H1 (cell line): Measurements from ENCODE around the gene PTPRE. TPM values are rescaled to one million over a fixed set of nuclear protein-coding genes. Genes with fewer than 3 reads are reported as not detected.

Source experiments
- CTCF ChIA-PET: fragments of 300-600 bp; sonication (Branson Sonifier 250); formaldehyde crosslinking; loops from one replicate; lab custom pipeline; 2021; ENCODE audit not compliant: partially characterized antibody; lab: Charles Lee
- POLR2A ChIA-PET: fragments of 300-600 bp; sonication (Branson Sonifier 250); formaldehyde crosslinking; loops from one replicate; lab custom pipeline; 2021; ENCODE audit warnings: inconsistent platforms; ENCODE audit not compliant: partially characterized antibody; lab: Charles Lee
- DNase-seq, 2 experiments: peaks; one replicate each; pipeline versions ENCODE4 v3.0.0 to v3.0.0-alpha.2; 2010 to 2022; ENCODE audit warnings: low spot score in 2 of 2, low read depth in 1 of 2, mixed read lengths in 1 of 2
- FAIRE-seq: peaks from 2 replicates; lab custom pipeline; 2011; peaks lifted over from hg19 to GRCh38; lab: Jason Lieb, UNC
- H2AFZ ChIP-seq: 2 replicates; pipeline ENCODE4 v1.8.1; 2012; ENCODE audit warnings: low read length, inconsistent platforms
- H2AK5ac ChIP-seq: 2 replicates; pipeline ENCODE4 v1.6.1; 2013; ENCODE audit warnings: low read depth, low read length
- H2BK120ac ChIP-seq: replicated peaks from 2 replicates; pipeline ENCODE3; 2013; ENCODE audit warnings: low read depth, low read length, inconsistent platforms
- H2BK12ac ChIP-seq: 2 replicates; pipeline ENCODE4 v1.6.1; 2013; ENCODE audit warnings: low read depth, low read length
- H2BK15ac ChIP-seq: 2 replicates; pipeline ENCODE4 v1.6.1; 2013; ENCODE audit warnings: low read length
- H2BK20ac ChIP-seq: 2 replicates; pipeline ENCODE4 v1.6.1; 2013; ENCODE audit warnings: low read length
- H2BK5ac ChIP-seq: 2 replicates; pipeline ENCODE4 v1.6.1; 2013; ENCODE audit warnings: low read depth, low read length
- H3K14ac ChIP-seq: 2 replicates; pipeline ENCODE4 v1.6.1; 2013; ENCODE audit warnings: inconsistent platforms; ENCODE audit not compliant: insufficient read length
- H3K18ac ChIP-seq: 2 replicates; pipeline ENCODE4 v1.6.1; 2013; ENCODE audit warnings: low read length; ENCODE audit errors: extremely low read depth
- H3K23ac ChIP-seq: 2 replicates; pipeline ENCODE4 v1.6.1; 2013; ENCODE audit warnings: inconsistent platforms; ENCODE audit not compliant: insufficient read length
- H3K23me2 ChIP-seq: 2 replicates; pipeline ENCODE4 v1.6.1; 2013; ENCODE audit warnings: low read depth, low read length
- H3K27ac ChIP-seq: 2 replicates; pipeline ENCODE4 v1.6.1; 2011; ENCODE audit warnings: low read depth, low read length, inconsistent platforms
- H3K27me3 ChIP-seq, 4 experiments: replicated peaks in 1 of 4; 1 replicate in 1 of 4; 2 replicates in 3 of 4; pipeline versions ENCODE4 v1.6.1 to v1.8.1; 2011 to 2013; ENCODE audit warnings: low read length in 3 of 4, mild to moderate bottlenecking in 3 of 4, inconsistent platforms in 2 of 4, mixed read lengths in 2 of 4, moderate library complexity in 1 of 4; ENCODE audit not compliant: control insufficient read depth in 3 of 4, insufficient read depth in 3 of 4; ENCODE audit errors: extremely low read depth in 1 of 4
- H3K36me3 ChIP-seq, 4 experiments: 2 replicates each; pipeline versions ENCODE4 v1.6.1 to v1.8.1; 2011 to 2013; ENCODE audit warnings: mild to moderate bottlenecking in 4 of 4, low read length in 3 of 4, moderate library complexity in 2 of 4, control low read depth in 1 of 4, inconsistent platforms in 1 of 4; ENCODE audit not compliant: insufficient read depth in 4 of 4, control insufficient read depth in 2 of 4
- H3K4ac ChIP-seq: replicated peaks from 2 replicates; pipeline ENCODE3; 2013; ENCODE audit warnings: low read length, low read depth, mixed read lengths, inconsistent platforms; ENCODE audit not compliant: insufficient read length
- H3K4me1 ChIP-seq, 4 experiments: replicated peaks in 1 of 4; 1 replicate in 1 of 4; 2 replicates in 3 of 4; pipeline versions ENCODE4 v1.6.1 to v1.8.1; 2011 to 2013; ENCODE audit warnings: low read length in 3 of 4, inconsistent platforms in 2 of 4, mixed read lengths in 1 of 4; ENCODE audit not compliant: insufficient read depth in 4 of 4, control insufficient read depth in 3 of 4
- H3K4me2 ChIP-seq, 2 experiments: 2 replicates each; pipeline versions ENCODE4 v1.6.1 to v1.8.1; 2011 to 2013; ENCODE audit warnings: low read depth in 2 of 2, low read length in 2 of 2, control low read depth in 1 of 2, inconsistent platforms in 1 of 2, mild to moderate bottlenecking in 1 of 2; ENCODE audit not compliant: insufficient read depth in 1 of 2
- H3K4me3 ChIP-seq, 4 experiments: fragments of 200-600, 300-600 bp in 1 of 4; sonication (generic), shearing (Covaris generic), sonication (Bioruptor Twin) in 1 of 4; 2 replicates each; pipeline versions ENCODE4 v1.5.1 to v1.8.1; 2011 to 2016; ENCODE audit warnings: low read length in 4 of 4, low read depth in 3 of 4, control low read depth in 2 of 4, inconsistent platforms in 2 of 4, mild to moderate bottlenecking in 2 of 4, mixed read lengths in 1 of 4, moderate library complexity in 1 of 4; ENCODE audit not compliant: insufficient read depth in 2 of 4; ENCODE audit errors: extremely low read depth in 1 of 4
- H3K56ac ChIP-seq: replicated peaks from 2 replicates; pipeline ENCODE3; 2013; ENCODE audit warnings: low read depth, mild to moderate bottlenecking, mixed read lengths, low read length, inconsistent platforms; ENCODE audit not compliant: insufficient read length
- H3K79me1 ChIP-seq: 2 replicates; pipeline ENCODE4 v1.6.1; 2013; ENCODE audit warnings: low read depth, low read length, control low read depth
- H3K79me2 ChIP-seq, 2 experiments: 2 replicates each; pipeline versions ENCODE4 v1.6.1 to v1.8.1; 2012 to 2013; ENCODE audit warnings: low read length in 2 of 2, mild to moderate bottlenecking in 2 of 2, inconsistent platforms in 1 of 2; ENCODE audit not compliant: insufficient read depth in 2 of 2, control insufficient read depth in 1 of 2
- H3K9ac ChIP-seq, 4 experiments: replicated peaks in 1 of 4; 1 replicate in 1 of 4; 2 replicates in 3 of 4; pipeline versions ENCODE4 v1.6.1 to v1.8.1; 2011 to 2013; ENCODE audit warnings: low read depth in 3 of 4, low read length in 3 of 4, control low read depth in 2 of 4, mild to moderate bottlenecking in 2 of 4, moderate library complexity in 2 of 4, inconsistent platforms in 1 of 4; ENCODE audit errors: extremely low read depth in 1 of 4
- H3K9me3 ChIP-seq, 2 experiments: 2 replicates each; pipeline versions ENCODE4 v1.6.1 to v1.8.1; 2012 to 2013; ENCODE audit warnings: mild to moderate bottlenecking in 2 of 2, moderate library complexity in 2 of 2, control low read depth in 1 of 2, inconsistent platforms in 1 of 2, low read depth in 1 of 2, low read length in 1 of 2, mixed read lengths in 1 of 2; ENCODE audit not compliant: insufficient read depth in 2 of 2
- H4K20me1 ChIP-seq, 2 experiments: replicated peaks in 1 of 2; 2 replicates each; pipeline versions ENCODE3 to v1.8.1; 2011 to 2013; ENCODE audit warnings: inconsistent platforms in 2 of 2, low read length in 2 of 2, mild to moderate bottlenecking in 1 of 2; ENCODE audit not compliant: insufficient read depth in 2 of 2, control insufficient read depth in 1 of 2
- H4K5ac ChIP-seq: 2 replicates; pipeline ENCODE4 v1.6.1; 2013; ENCODE audit warnings: low read length, low read depth, mixed read lengths, inconsistent platforms; ENCODE audit not compliant: insufficient read length
- H4K8ac ChIP-seq: 2 replicates; pipeline ENCODE4 v1.8.0; 2013; ENCODE audit warnings: mild to moderate bottlenecking, moderate library complexity, low read length, inconsistent platforms; ENCODE audit not compliant: insufficient read depth; ENCODE audit errors: extremely low read depth
- H4K91ac ChIP-seq: replicated peaks from 2 replicates; pipeline ENCODE3; 2013; ENCODE audit warnings: low read length, mixed read lengths, inconsistent platforms; ENCODE audit not compliant: insufficient read length
- FOSL1 ChIP-seq: IDR thresholded peaks from 2 replicates; pipeline ENCODE4 v1.6.1; 2011; ENCODE audit warnings: mild to moderate bottlenecking, low read depth, low read length, moderate library complexity; ENCODE audit not compliant: insufficient read depth
- JUN ChIP-seq: IDR thresholded peaks from 2 replicates; pipeline ENCODE4 v1.6.1; 2011; ENCODE audit warnings: low read depth, mild to moderate bottlenecking, improper control_type of control experiment, low read length
- WGBS, 2 experiments: shearing (Covaris generic) in 1 of 2; methylation state at CpG; one replicate each; pipeline versions ENCODE4 v1.1.6 to v1.1.7; 2013 to 2015; ENCODE audit warnings: low lambda C conversion rate in 2 of 2, mixed read lengths in 2 of 2, inconsistent platforms in 1 of 2, low coverage in 1 of 2, missing lambda C conversion rate in 1 of 2; ENCODE audit not compliant: insufficient replicate concordance in 2 of 2, insufficient coverage in 1 of 2, insufficient read length in 1 of 2; ENCODE audit errors: extremely low coverage in 1 of 2, missing lambda C conversion rate in 1 of 2; 5-methylcytosine and 5-hydroxymethylcytosine counted together
- polyA plus RNA-seq, 7 experiments: library from polyadenylated mRNA; depleted of rRNA in 3 of 7; stranded (reverse) in 5 of 7; unstranded in 2 of 7; fragments of >200 nt in 5 of 7; fragments of 200-250 nt in 2 of 7; gene quantifications; 1 replicate in 5 of 7; 2 replicates in 1 of 7; 4 replicates in 1 of 7; pipeline versions ENCODE4 v1.2.1 to v1.2.3, GENCODE V29; 2011 to 2013; ENCODE audit warnings: missing spikeins in 2 of 7, mixed read lengths in 2 of 7
- total RNA-seq: library from RNA; stranded (reverse); fragmentation: NEBNext Ultra II Directional; extraction: Animal tissue kit (Norgen Biotek cat#: 25700); gene quantifications from 2 replicates; pipeline ENCODE4 v1.2.1, GENCODE V29; 2021

Gene PTPRE
- total and polyA plus RNA-seq, 2 of the 8 experiments (the other 6 are each of a cell fraction or from before 2014, with no cell fraction given) = 0.33 to 0.54 TPM

DNA sequence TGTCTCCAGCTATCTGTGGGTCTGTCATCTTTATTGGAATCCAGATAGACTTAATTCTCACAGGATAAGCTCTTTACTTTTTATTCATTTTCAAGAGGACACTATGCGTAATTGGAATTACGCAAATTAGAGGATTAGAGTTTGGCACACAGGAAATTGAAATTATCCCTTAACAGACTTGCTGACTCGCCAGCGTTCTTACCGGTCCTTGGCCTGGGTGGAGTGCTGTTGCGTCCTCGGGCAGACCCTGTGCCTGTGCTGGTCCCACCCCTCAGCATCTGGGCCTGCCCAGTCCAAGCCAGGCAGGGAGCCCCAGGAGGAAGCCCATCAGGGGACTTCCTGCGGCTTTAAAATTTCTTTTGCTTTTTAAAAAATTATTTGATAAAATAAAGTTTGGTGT lies 117.5 kb downstream of the PTPRE start:
- H3K4ac ChIP-seq = no peak overlapping the region
- H4K91ac ChIP-seq = no peak overlapping the region
- H3K56ac ChIP-seq = no peak overlapping the region
- H3K9ac ChIP-seq = no peak overlapping the region
- H3K4me3 ChIP-seq = no peak overlapping the region
- H3K79me2 ChIP-seq = no peaks in the 10 kb centered on the region
- H3K23ac ChIP-seq = no peak overlapping the region
- no peak overlapping the region for H4K8ac ChIP-seq
- no peaks in the 10 kb centered on the region for H3K9me3 ChIP-seq
- H3K23me2 ChIP-seq = no peaks in the 10 kb centered on the region
- FAIRE-seq (no peak), DNase-seq (no peak)
- no peaks in the 10 kb centered on the region for H3K36me3 ChIP-seq
- H3K79me1 ChIP-seq = no peaks in the 10 kb centered on the region
- H4K20me1 ChIP-seq = no peaks in the 10 kb centered on the region
- H3K27ac ChIP-seq = no peak overlapping the region
- no peak overlapping the region for H4K5ac ChIP-seq
- no peaks in the 10 kb centered on the region for H3K4me1 ChIP-seq
- H2AK5ac ChIP-seq = no peak overlapping the region
- H2BK20ac ChIP-seq = no peak overlapping the region
- H2BK15ac ChIP-seq = no peak overlapping the region
- ChIA-PET POLR2A (no interaction called here), CTCF (interaction anchor here (0.6 to 2.2 kb wide), 7 partner anchors 11 to 113 kb away, joined by 3 to 11 read pairs (median 3); no protein-coding TSS in a partner anchor)
- WGBS, 2 experiments = 97% methylated on average over 8 of the region's 8 CpGs; no CpG with 5 or more reads in 1 of the 2 experiments
- H3K27me3 ChIP-seq = no peaks in the 10 kb centered on the region
- H2BK5ac ChIP-seq = no peak overlapping the region
- no peak overlapping the region for H3K14ac ChIP-seq
- H2AFZ ChIP-seq = no peak overlapping the region
- H2BK120ac ChIP-seq = no peak overlapping the region
- no peak overlapping the region for H3K18ac ChIP-seq
- no peak overlapping the region for H3K4me2 ChIP-seq
- no peak overlapping the region for H2BK12ac ChIP-seq
- TF ChIP-seq JUN (no peak), FOSL1 (no peak)
